ENCODE results near the gene UBAC1. TPM values are rescaled to one million over a fixed set of nuclear protein-coding genes. Genes with fewer than 3 reads are reported as not detected.
"Not testable (repeated sequence)": the region's sequence is repeated elsewhere in the genome, so short reads cannot be mapped to it uniquely, and the experiment has no call there.

Gene UBAC1
- total and polyA plus RNA-seq, 4 donors = 33.8 to 68.9 (median 61.7) TPM

- H3K27ac ChIP-seq (ENCODE audit: low read depth, low read length) = no peak overlapping the region
- H3K9me3 ChIP-seq (ENCODE audit: control insufficient read depth, insufficient read depth, low read length) = no peaks in the 10 kb centered on the region
- no peak overlapping the region for H3K4me3 ChIP-seq (ENCODE audit: low read depth, low read length)
- H3K4me1 ChIP-seq (ENCODE audit: control insufficient read depth, insufficient read depth, low read length) = no peaks in the 10 kb centered on the region
- WGBS (ENCODE audit: insufficient coverage) = 94% methylated on average over 18 of the region's 19 CpGs
- H3K27me3 ChIP-seq (ENCODE audit: control insufficient read depth, insufficient read depth, low read length) = no peaks in the 10 kb centered on the region
- H3K36me3 ChIP-seq (ENCODE audit: control insufficient read depth, insufficient read depth, low read length) = peaks cover 85% of the 10 kb centered on the region
- DNase-seq (ENCODE audit: low read depth in 4 of 6, low spot score in 6 of 6) = no peak
Measured at GRCh38 chr9:135925496-135926133, 35.6 kb downstream of the UBAC1 start.

- H3K9me3 ChIP-seq (ENCODE audit: control insufficient read depth, insufficient read depth, low read length) = no peaks in the 10 kb centered on the region
- H3K4me3 ChIP-seq (ENCODE audit: low read depth, low read length) = no peak overlapping the region
- WGBS (ENCODE audit: insufficient coverage) = 84% methylated on average over 19 of the region's 27 CpGs
- H3K36me3 ChIP-seq (ENCODE audit: control insufficient read depth, insufficient read depth, low read length) = peaks cover 81% of the 10 kb centered on the region
- no peak for DNase-seq (ENCODE audit: low read depth in 4 of 6, low spot score in 6 of 6)
- no peaks in the 10 kb centered on the region for H3K4me1 ChIP-seq (ENCODE audit: control insufficient read depth, insufficient read depth, low read length)
- no peaks in the 10 kb centered on the region for H3K27me3 ChIP-seq (ENCODE audit: control insufficient read depth, insufficient read depth, low read length)
- H3K27ac ChIP-seq (ENCODE audit: low read depth, low read length) = no peak overlapping the region
Measured at GRCh38 chr9:135924628-135925338, 36.4 kb downstream of the UBAC1 start.

GRCh38 chr9:135923508-135923907 lies 37.7 kb downstream of the UBAC1 start:
- 87% methylated on average over 13 of the region's 13 CpGs for WGBS (ENCODE audit: insufficient coverage)
- no peak overlapping the region for H3K27ac ChIP-seq (ENCODE audit: low read depth, low read length)
- H3K9me3 ChIP-seq (ENCODE audit: control insufficient read depth, insufficient read depth, low read length) = no peaks in the 10 kb centered on the region
- H3K27me3 ChIP-seq (ENCODE audit: control insufficient read depth, insufficient read depth, low read length) = no peaks in the 10 kb centered on the region
- no peaks in the 10 kb centered on the region for H3K4me1 ChIP-seq (ENCODE audit: control insufficient read depth, insufficient read depth, low read length)
- no peak for DNase-seq (ENCODE audit: low read depth in 4 of 6, low spot score in 6 of 6)
- H3K36me3 ChIP-seq (ENCODE audit: control insufficient read depth, insufficient read depth, low read length) = peaks cover 73% of the 10 kb centered on the region
- no peak overlapping the region for H3K4me3 ChIP-seq (ENCODE audit: low read depth, low read length)

- 87% methylated on average over 8 of the region's 14 CpGs for WGBS (ENCODE audit: insufficient coverage)
- Histone ChIP-seq H3K27ac (ENCODE audit: low read depth, low read length) (no peak overlapping the region), H3K4me3 (ENCODE audit: low read depth, low read length) (no peak overlapping the region), H3K4me1 (ENCODE audit: control insufficient read depth, insufficient read depth, low read length) (no peaks in the 10 kb centered on the region), H3K9me3 (ENCODE audit: control insufficient read depth, insufficient read depth, low read length) (no peaks in the 10 kb centered on the region), H3K27me3 (ENCODE audit: control insufficient read depth, insufficient read depth, low read length) (no peaks in the 10 kb centered on the region), H3K36me3 (ENCODE audit: control insufficient read depth, insufficient read depth, low read length) (peaks cover 56% of the 10 kb centered on the region)
- DNase-seq (ENCODE audit: low read depth in 4 of 6, low spot score in 6 of 6) = no peak
Measured at GRCh38 chr9:135921749-135922310, 39.3 kb downstream of the UBAC1 start.

GRCh38 chr9:135920973-135921585 lies 40.1 kb downstream of the UBAC1 start:
- peaks cover 5% of the 10 kb centered on the region for H3K9me3 ChIP-seq (ENCODE audit: control insufficient read depth, insufficient read depth, low read length)
- WGBS (ENCODE audit: insufficient coverage) = 82% methylated on average over 22 of the region's 24 CpGs
- no peaks in the 10 kb centered on the region for H3K4me1 ChIP-seq (ENCODE audit: control insufficient read depth, insufficient read depth, low read length)
- peaks cover 52% of the 10 kb centered on the region for H3K36me3 ChIP-seq (ENCODE audit: control insufficient read depth, insufficient read depth, low read length)
- DNase-seq (ENCODE audit: low read depth in 4 of 6, low spot score in 6 of 6) = no peak
- no peak overlapping the region for H3K4me3 ChIP-seq (ENCODE audit: low read depth, low read length)
- no peak overlapping the region for H3K27ac ChIP-seq (ENCODE audit: low read depth, low read length)
- H3K27me3 ChIP-seq (ENCODE audit: control insufficient read depth, insufficient read depth, low read length) = no peaks in the 10 kb centered on the region

GRCh38 chr9:135920256-135920930 lies 40.8 kb downstream of the UBAC1 start:
- H3K4me3 ChIP-seq (ENCODE audit: low read depth, low read length) = no peak overlapping the region
- peaks cover 51% of the 10 kb centered on the region for H3K36me3 ChIP-seq (ENCODE audit: control insufficient read depth, insufficient read depth, low read length)
- no peak for DNase-seq (ENCODE audit: low read depth in 4 of 6, low spot score in 6 of 6)
- H3K27ac ChIP-seq (ENCODE audit: low read depth, low read length) = no peak overlapping the region
- WGBS (ENCODE audit: insufficient coverage) = 90% methylated on average over 14 of the region's 15 CpGs
- H3K9me3 ChIP-seq (ENCODE audit: control insufficient read depth, insufficient read depth, low read length) = peaks cover 9% of the 10 kb centered on the region
- no peaks in the 10 kb centered on the region for H3K27me3 ChIP-seq (ENCODE audit: control insufficient read depth, insufficient read depth, low read length)
- no peaks in the 10 kb centered on the region for H3K4me1 ChIP-seq (ENCODE audit: control insufficient read depth, insufficient read depth, low read length)

GRCh38 chr9:135919318-135919890 lies 41.8 kb downstream of the UBAC1 start:
- Histone ChIP-seq H3K36me3 (ENCODE audit: control insufficient read depth, insufficient read depth, low read length) (peaks cover 52% of the 10 kb centered on the region), H3K9me3 (ENCODE audit: control insufficient read depth, insufficient read depth, low read length) (peaks cover 17% of the 10 kb centered on the region), H3K4me3 (ENCODE audit: low read depth, low read length) (no peak overlapping the region), H3K27ac (ENCODE audit: low read depth, low read length) (no peak overlapping the region), H3K4me1 (ENCODE audit: control insufficient read depth, insufficient read depth, low read length) (no peaks in the 10 kb centered on the region), H3K27me3 (ENCODE audit: control insufficient read depth, insufficient read depth, low read length) (no peaks in the 10 kb centered on the region)
- no peak for DNase-seq (ENCODE audit: low read depth in 4 of 6, low spot score in 6 of 6)
- 98% methylated on average over 10 of the region's 11 CpGs for whole genome bisulfite sequencing (ENCODE audit: insufficient coverage)

- H3K27ac ChIP-seq (ENCODE audit: low read depth, low read length); H3K27me3 ChIP-seq (ENCODE audit: control insufficient read depth, insufficient read depth, low read length); DNase-seq (ENCODE audit: low read depth in 4 of 6, low spot score in 6 of 6); H3K4me3 ChIP-seq (ENCODE audit: low read depth, low read length); H3K4me1 ChIP-seq (ENCODE audit: control insufficient read depth, insufficient read depth, low read length): not testable (repeated sequence)
- WGBS (ENCODE audit: insufficient coverage) = 92% methylated on average over 11 of the region's 12 CpGs
- Histone ChIP-seq H3K36me3 (ENCODE audit: control insufficient read depth, insufficient read depth, low read length) (peaks cover 52% of the 10 kb centered on the region), H3K9me3 (ENCODE audit: control insufficient read depth, insufficient read depth, low read length) (peaks cover 22% of the 10 kb centered on the region)
Measured at GRCh38 chr9:135916227-135916626, 44.9 kb downstream of the UBAC1 start.

- Histone ChIP-seq H3K27me3 (ENCODE audit: control insufficient read depth, insufficient read depth, low read length) (no peaks in the 10 kb centered on the region), H3K36me3 (ENCODE audit: control insufficient read depth, insufficient read depth, low read length) (peaks cover 50% of the 10 kb centered on the region), H3K27ac (ENCODE audit: low read depth, low read length) (no peak overlapping the region), H3K9me3 (ENCODE audit: control insufficient read depth, insufficient read depth, low read length) (peaks cover 22% of the 10 kb centered on the region), H3K4me1 (ENCODE audit: control insufficient read depth, insufficient read depth, low read length) (no peaks in the 10 kb centered on the region), H3K4me3 (ENCODE audit: low read depth, low read length) (no peak overlapping the region)
- 83% methylated on average over 1 of the region's 1 CpG for WGBS (ENCODE audit: insufficient coverage)
- DNase-seq (ENCODE audit: low read depth in 4 of 6, low spot score in 6 of 6) = no peak
Measured at GRCh38 chr9:135914921-135915320, 46.3 kb downstream of the UBAC1 start.
